ENCODE data around the gene SPRN. TPM values are rescaled to one million over a fixed set of nuclear protein-coding genes. Genes with fewer than 3 reads are reported as not detected.

Gene SPRN
- total RNA-seq, 2 donors from 2014 or later = not detected

DNA sequence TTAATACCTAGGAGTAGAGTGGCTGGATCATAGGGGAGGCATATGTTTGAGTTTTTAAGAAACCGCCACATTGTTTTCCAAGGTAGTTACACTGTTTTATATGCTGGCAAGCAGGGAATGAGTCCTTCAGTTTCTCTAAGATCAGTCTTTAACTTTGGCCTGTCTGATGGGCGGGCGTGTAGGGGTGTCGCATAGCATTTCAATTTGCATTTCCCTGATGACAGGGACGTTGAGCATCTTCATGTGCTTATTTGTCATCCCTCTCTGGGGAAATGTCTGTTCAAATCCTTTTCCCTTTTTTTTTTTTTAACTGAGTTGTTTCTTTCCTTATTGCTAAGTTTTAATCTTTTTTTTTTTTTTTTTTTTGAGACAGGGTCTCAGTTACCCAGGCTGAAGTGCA is 20.6 kb downstream of the SPRN start:
- Histone ChIP-seq H3K4me1 (no peaks in the 10 kb centered on the region), H3K36me3 (peaks cover 68% of the 10 kb centered on the region), H3K27ac (no peak overlapping the region), H3K9me3 (no peaks in the 10 kb centered on the region), H3K27me3 (no peaks in the 10 kb centered on the region), H3K4me3 (no peak overlapping the region)
- TF ChIP-seq, protein P1, sequence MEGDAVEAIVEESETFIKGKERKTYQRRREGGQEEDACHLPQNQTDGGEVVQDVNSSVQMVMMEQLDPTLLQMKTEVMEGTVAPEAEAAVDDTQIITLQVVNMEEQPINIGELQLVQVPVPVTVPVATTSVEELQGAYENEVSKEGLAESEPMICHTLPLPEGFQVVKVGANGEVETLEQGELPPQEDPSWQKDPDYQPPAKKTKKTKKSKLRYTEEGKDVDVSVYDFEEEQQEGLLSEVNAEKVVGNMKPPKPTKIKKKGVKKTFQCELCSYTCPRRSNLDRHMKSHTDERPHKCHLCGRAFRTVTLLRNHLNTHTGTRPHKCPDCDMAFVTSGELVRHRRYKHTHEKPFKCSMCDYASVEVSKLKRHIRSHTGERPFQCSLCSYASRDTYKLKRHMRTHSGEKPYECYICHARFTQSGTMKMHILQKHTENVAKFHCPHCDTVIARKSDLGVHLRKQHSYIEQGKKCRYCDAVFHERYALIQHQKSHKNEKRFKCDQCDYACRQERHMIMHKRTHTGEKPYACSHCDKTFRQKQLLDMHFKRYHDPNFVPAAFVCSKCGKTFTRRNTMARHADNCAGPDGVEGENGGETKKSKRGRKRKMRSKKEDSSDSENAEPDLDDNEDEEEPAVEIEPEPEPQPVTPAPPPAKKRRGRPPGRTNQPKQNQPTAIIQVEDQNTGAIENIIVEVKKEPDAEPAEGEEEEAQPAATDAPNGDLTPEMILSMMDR (IDR thresholded peaks at IDR 0.05) = no peak
- DNase-seq (ENCODE audit: low spot score) = no peak

GRCh38 chr10:133403359-133403758 is 21.1 kb downstream of the SPRN start:
- Histone ChIP-seq H3K27ac (no peak overlapping the region), H3K9me3 (no peaks in the 10 kb centered on the region), H3K4me1 (no peaks in the 10 kb centered on the region), H3K27me3 (no peaks in the 10 kb centered on the region), H3K36me3 (peaks cover 68% of the 10 kb centered on the region), H3K4me3 (no peak overlapping the region)
- TF ChIP-seq, protein P1 (IDR thresholded peaks at IDR 0.05) = no peak
- no peak for DNase-seq (ENCODE audit: low spot score)

DNA sequence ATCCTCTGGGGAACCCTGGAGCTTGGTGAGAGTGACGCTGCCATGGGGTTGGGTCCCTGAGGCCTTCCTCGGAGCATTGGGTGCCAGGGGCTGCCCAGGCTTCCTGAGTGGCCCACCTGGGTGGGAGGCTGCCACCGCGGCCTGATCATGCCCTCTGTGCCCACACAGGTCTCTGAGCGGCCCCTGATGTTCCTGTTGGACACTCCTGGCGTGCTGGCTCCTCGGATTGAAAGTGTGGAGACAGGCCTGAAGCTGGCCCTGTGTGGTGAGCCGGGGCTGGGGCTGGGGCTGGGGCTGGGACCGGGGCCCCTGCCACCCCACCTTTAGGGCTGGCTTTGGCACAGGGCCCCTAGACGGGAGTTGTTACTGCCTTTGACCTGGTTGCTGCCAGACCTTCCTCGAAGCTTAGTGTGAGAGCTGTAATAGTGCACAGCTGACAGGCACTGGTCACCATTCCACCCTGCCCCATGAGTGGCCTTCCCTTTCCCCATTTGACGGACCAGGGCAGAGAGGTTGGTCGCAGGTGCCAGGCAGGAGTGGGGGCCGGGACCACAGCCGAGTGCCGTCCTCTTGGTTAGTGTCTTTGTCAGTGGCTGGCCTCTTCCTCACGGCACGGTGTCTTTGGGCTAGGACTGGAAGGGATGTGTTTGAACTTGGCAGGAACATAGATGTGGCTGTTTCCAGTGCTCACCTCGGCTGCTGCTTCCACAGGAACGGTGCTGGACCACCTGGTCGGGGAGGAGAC is 22.3 kb downstream of the SPRN start:
- Histone ChIP-seq H3K9me3 (no peaks in the 10 kb centered on the region), H3K36me3 (peaks cover 67% of the 10 kb centered on the region), H3K27me3 (no peaks in the 10 kb centered on the region), H3K27ac (no peak overlapping the region), H3K4me1 (no peaks in the 10 kb centered on the region), H3K4me3 (no peak overlapping the region)
- TF ChIP-seq, protein P1 (IDR thresholded peaks at IDR 0.05) = no peak
- DNase-seq (ENCODE audit: low spot score) = no peak

DNA sequence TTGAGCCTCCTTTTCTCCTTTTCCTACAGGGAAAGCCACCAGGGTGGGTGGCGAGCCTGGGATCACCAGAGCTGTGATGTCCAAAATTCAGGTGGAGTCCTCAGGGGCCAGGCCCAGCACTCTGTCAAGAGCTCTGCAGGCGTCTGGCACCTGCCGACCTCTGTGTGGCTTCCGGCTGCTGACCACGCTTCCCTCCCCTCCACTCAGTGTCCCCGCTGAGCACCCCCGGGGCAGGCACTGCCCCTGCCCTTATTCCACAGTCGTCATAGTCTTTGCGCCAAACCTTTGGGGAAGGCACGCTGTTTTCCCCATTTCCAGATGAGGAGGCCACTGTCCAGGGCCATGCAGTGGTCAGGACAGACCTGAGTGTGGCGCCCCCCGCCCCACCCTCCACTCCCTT is 22.9 kb downstream of the SPRN start:
- Histone ChIP-seq H3K4me1 (no peaks in the 10 kb centered on the region), H3K4me3 (no peak overlapping the region), H3K27me3 (no peaks in the 10 kb centered on the region), H3K9me3 (no peaks in the 10 kb centered on the region), H3K36me3 (peaks cover 67% of the 10 kb centered on the region), H3K27ac (no peak overlapping the region)
- TF ChIP-seq, protein P1 (IDR thresholded peaks at IDR 0.05) = no peak
- DNase-seq (ENCODE audit: low spot score) = no peak

- H3K4me1 ChIP-seq = peaks cover 0 to 5% of the 10 kb centered on the region in 2 donors
- TF ChIP-seq, protein P1 (IDR thresholded peaks at IDR 0.05) = no peak
- no peak for DNase-seq (ENCODE audit: low spot score)
- H3K9me3 ChIP-seq = no peaks in the 10 kb centered on the region
- no peaks in the 10 kb centered on the region for H3K27me3 ChIP-seq
- H3K27ac ChIP-seq = no peak overlapping the region
- H3K4me3 ChIP-seq = no peak overlapping the region
- H3K36me3 ChIP-seq = peaks cover 68% of the 10 kb centered on the region
Measured at GRCh38 chr10:133400624-133401424, 23.6 kb downstream of the SPRN start.
